SK-N-SH (cell line): ENCODE measurements around the gene SIM1.

Source experiments
- EP300 ChIP-seq, 2 experiments: IDR thresholded peaks; 2 replicates each; pipeline versions ENCODE4 v1.4.0 to v1.6.1; 2012; ENCODE audit warnings: borderline replicate concordance in 1 of 2, low read depth in 1 of 2, low read length in 1 of 2
- FOXM1 ChIP-seq: IDR thresholded peaks from 2 replicates; pipeline ENCODE4 v1.4.0; 2012; ENCODE audit warnings: low read depth, mild to moderate bottlenecking
- TEAD4 ChIP-seq: IDR thresholded peaks from 2 replicates; pipeline ENCODE4 v1.4.0; 2012; ENCODE audit warnings: mild to moderate bottlenecking, borderline replicate concordance; ENCODE audit not compliant: insufficient read depth
- TF ChIP-seq, protein P1 (sequence below): fragments of 200-600 bp; sonication (generic); IDR thresholded peaks from 2 replicates; pipeline ENCODE4 v1.6.1; 2017; ENCODE audit warnings: antibody characterized with exemption, mild to moderate bottlenecking, moderate library complexity
- TF ChIP-seq, protein P2 (sequence below): IDR thresholded peaks from 2 replicates; pipeline ENCODE4 v1.4.0; 2012; ENCODE audit warnings: low read depth

DNA sequence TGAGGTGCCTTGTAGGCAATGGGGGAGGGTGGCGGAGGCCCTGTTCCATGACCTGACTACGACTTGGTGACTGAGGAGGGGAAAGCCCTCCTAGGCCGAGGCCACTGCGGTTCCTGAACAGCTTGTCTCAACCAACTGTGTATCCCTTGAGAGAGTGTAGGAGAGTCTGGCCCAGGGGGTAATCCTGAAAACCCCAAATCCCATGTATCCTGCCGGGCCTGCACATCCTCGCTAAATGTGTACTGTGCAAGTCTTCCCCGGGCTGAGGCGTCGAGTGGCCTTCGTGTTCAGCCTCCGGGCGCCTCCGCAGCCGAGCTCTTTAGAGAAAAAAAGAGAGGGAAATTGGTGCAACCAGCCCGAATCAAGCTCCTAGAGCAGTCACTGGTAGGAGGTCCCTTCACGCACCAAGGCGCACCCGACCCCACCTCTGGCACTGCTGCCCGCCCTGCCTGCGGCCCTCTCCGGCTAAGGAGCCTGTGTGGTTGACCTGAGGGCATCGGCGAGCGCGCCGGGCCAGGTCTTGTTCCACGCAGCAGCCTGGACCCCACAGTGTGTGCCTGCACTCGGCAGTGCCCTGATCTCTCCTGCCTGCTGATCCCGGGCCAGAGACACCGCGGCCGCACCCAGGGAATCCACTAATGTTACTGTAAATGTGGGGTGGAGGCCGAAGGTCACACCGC is 7.3 kb downstream of the SIM1 start:
- TF ChIP-seq, protein P1, sequence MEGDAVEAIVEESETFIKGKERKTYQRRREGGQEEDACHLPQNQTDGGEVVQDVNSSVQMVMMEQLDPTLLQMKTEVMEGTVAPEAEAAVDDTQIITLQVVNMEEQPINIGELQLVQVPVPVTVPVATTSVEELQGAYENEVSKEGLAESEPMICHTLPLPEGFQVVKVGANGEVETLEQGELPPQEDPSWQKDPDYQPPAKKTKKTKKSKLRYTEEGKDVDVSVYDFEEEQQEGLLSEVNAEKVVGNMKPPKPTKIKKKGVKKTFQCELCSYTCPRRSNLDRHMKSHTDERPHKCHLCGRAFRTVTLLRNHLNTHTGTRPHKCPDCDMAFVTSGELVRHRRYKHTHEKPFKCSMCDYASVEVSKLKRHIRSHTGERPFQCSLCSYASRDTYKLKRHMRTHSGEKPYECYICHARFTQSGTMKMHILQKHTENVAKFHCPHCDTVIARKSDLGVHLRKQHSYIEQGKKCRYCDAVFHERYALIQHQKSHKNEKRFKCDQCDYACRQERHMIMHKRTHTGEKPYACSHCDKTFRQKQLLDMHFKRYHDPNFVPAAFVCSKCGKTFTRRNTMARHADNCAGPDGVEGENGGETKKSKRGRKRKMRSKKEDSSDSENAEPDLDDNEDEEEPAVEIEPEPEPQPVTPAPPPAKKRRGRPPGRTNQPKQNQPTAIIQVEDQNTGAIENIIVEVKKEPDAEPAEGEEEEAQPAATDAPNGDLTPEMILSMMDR, result no peak
- TF ChIP-seq EP300 (IDR thresholded peaks at IDR 0.05; ENCODE audit: borderline replicate concordance in 1 of 2, low read depth in 1 of 2, low read length in 1 of 2) (no peak), TEAD4 (no peak), FOXM1 (no peak)
- TF ChIP-seq, protein P2, sequence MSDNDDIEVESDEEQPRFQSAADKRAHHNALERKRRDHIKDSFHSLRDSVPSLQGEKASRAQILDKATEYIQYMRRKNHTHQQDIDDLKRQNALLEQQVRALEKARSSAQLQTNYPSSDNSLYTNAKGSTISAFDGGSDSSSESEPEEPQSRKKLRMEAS, result no peak
